C4-2B (cell line): Measurements from ENCODE around the gene FOXF2.

ENCODE experiments used
- CTCF ChIP-seq: fragments of 450-650 bp; conservative IDR thresholded peaks from 2 replicates; pipeline ENCODE4 v1.5.1; 2017; ENCODE audit warnings: mild to moderate bottlenecking
- ZFX ChIP-seq: fragments of 450-650 bp; IDR thresholded peaks from 2 replicates; pipeline ENCODE4 v1.6.1; 2017

GRCh38 chr6:1383729-1384548 lies 5.4 kb upstream of the FOXF2 start:
- TF ChIP-seq CTCF (no peak), ZFX (no peak)
